Mesenchymal stem cell (in vitro differentiated cells and primary cell): ENCODE measurements around the gene SRGAP2B.
"Not testable (repeated sequence)": the region's sequence is repeated elsewhere in the genome, so short reads cannot be mapped to it uniquely, and the experiment has no call there.

Source experiments
- DNase-seq: peaks from one replicate; pipeline ENCODE4 v3.0.0-alpha.2; 2013
- H2AFZ ChIP-seq: one replicate; pipeline ENCODE4 v1.6.1; 2013; ENCODE audit warnings: low read depth, mild to moderate bottlenecking, control low read depth, inconsistent platforms, low read length, moderate library complexity
- H2AK5ac ChIP-seq: 2 replicates; pipeline ENCODE4 v1.6.1; 2013; ENCODE audit warnings: low read length, moderate library complexity, mild to moderate bottlenecking, inconsistent platforms; ENCODE audit not compliant: severe bottlenecking
- H2BK120ac ChIP-seq: one replicate; pipeline ENCODE4 v1.6.1; 2013; ENCODE audit warnings: low read depth, mild to moderate bottlenecking, inconsistent platforms, low read length, moderate library complexity
- H2BK12ac ChIP-seq, 2 experiments: one replicate each; pipeline ENCODE4 v1.6.1; 2013; ENCODE audit warnings: inconsistent platforms in 2 of 2, low read length in 2 of 2, mild to moderate bottlenecking in 2 of 2, moderate library complexity in 2 of 2, control low read depth in 1 of 2
- H2BK15ac ChIP-seq: one replicate; pipeline ENCODE4 v1.6.1; 2013; ENCODE audit warnings: mild to moderate bottlenecking, low read depth, inconsistent platforms; ENCODE audit not compliant: poor library complexity, severe bottlenecking
- H2BK5ac ChIP-seq: 2 replicates; pipeline ENCODE4 v1.6.1; 2013; ENCODE audit warnings: low read depth, mild to moderate bottlenecking, low read length, control low read depth, inconsistent platforms; ENCODE audit not compliant: poor library complexity, severe bottlenecking
- H3K14ac ChIP-seq, 2 experiments: one replicate each; pipeline ENCODE4 v1.6.1; 2013; ENCODE audit warnings: inconsistent platforms in 2 of 2, low read length in 2 of 2, control low read depth in 1 of 2, mild to moderate bottlenecking in 1 of 2, moderate library complexity in 1 of 2
- H3K18ac ChIP-seq, 2 experiments: one replicate each; pipeline ENCODE4 v1.6.1; 2013; ENCODE audit warnings: inconsistent platforms in 2 of 2, low read length in 2 of 2, control low read depth in 1 of 2, low read depth in 1 of 2, mild to moderate bottlenecking in 1 of 2
- H3K23ac ChIP-seq, 2 experiments: one replicate each; pipeline ENCODE4 v1.6.1; 2013; ENCODE audit warnings: inconsistent platforms in 2 of 2, low read length in 2 of 2, mild to moderate bottlenecking in 2 of 2, moderate library complexity in 2 of 2, control low read depth in 1 of 2
- H3K27ac ChIP-seq: 2 replicates; pipeline ENCODE4 v1.5.1; 2013; ENCODE audit warnings: mild to moderate bottlenecking, moderate library complexity, low read length, control low read depth, inconsistent platforms; ENCODE audit not compliant: poor library complexity, severe bottlenecking
- H3K27me3 ChIP-seq, 2 experiments: 2 replicates each; pipeline versions ENCODE4 v1.6.1 to v1.7.0; 2013; ENCODE audit warnings: low read length in 2 of 2, mild to moderate bottlenecking in 2 of 2, moderate library complexity in 2 of 2, control low read depth in 1 of 2, inconsistent platforms in 1 of 2; ENCODE audit not compliant: control insufficient read depth in 1 of 2, insufficient read depth in 1 of 2
- H3K36me3 ChIP-seq, 2 experiments: 2 replicates each; pipeline versions ENCODE4 v1.6.1 to v1.7.0; 2013; ENCODE audit warnings: low read length in 2 of 2, control low read depth in 1 of 2, inconsistent platforms in 1 of 2, low read depth in 1 of 2, mild to moderate bottlenecking in 1 of 2; ENCODE audit not compliant: insufficient read depth in 2 of 2, control insufficient read depth in 1 of 2
- H3K4ac ChIP-seq, 2 experiments: one replicate each; pipeline ENCODE4 v1.6.1; 2013; ENCODE audit warnings: inconsistent platforms in 2 of 2, low read length in 2 of 2, mild to moderate bottlenecking in 2 of 2, moderate library complexity in 2 of 2, control low read depth in 1 of 2, low read depth in 1 of 2
- H3K4me1 ChIP-seq: 2 replicates; pipeline ENCODE4 v1.6.1; 2013; ENCODE audit warnings: low read depth, low read length, control low read depth; ENCODE audit not compliant: control insufficient read depth, insufficient read depth
- H3K4me2 ChIP-seq: 2 replicates; pipeline ENCODE4 v1.6.1; 2013; ENCODE audit warnings: low read length, mild to moderate bottlenecking, inconsistent platforms; ENCODE audit not compliant: poor library complexity, severe bottlenecking
- H3K4me3 ChIP-seq, 2 experiments: 2 replicates each; pipeline versions ENCODE4 v1.5.1 to v1.7.0; 2013; ENCODE audit warnings: low read length in 2 of 2, mild to moderate bottlenecking in 2 of 2, control low read depth in 1 of 2, low read depth in 1 of 2; ENCODE audit not compliant: insufficient read depth in 1 of 2
- H3K79me1 ChIP-seq: replicated peaks from 2 replicates; pipeline ENCODE4 v1.6.1; 2013; ENCODE audit warnings: mild to moderate bottlenecking, control low read depth, low read length, inconsistent platforms; ENCODE audit not compliant: poor library complexity, severe bottlenecking
- H3K9ac ChIP-seq: 2 replicates; pipeline ENCODE4 v1.7.0; 2013; ENCODE audit warnings: mild to moderate bottlenecking, low read length, moderate library complexity
- H3K9me3 ChIP-seq: 2 replicates; pipeline ENCODE4 v1.7.0; 2013; ENCODE audit warnings: mild to moderate bottlenecking, low read length; ENCODE audit not compliant: control insufficient read depth
- H4K8ac ChIP-seq: one replicate; pipeline ENCODE4 v1.6.1; 2013; ENCODE audit warnings: inconsistent platforms, mild to moderate bottlenecking, low read length, moderate library complexity
- H4K91ac ChIP-seq: one replicate; pipeline ENCODE4 v1.6.1; 2013; ENCODE audit warnings: mild to moderate bottlenecking, low read length, inconsistent platforms
- WGBS: methylation state at CpG from one replicate; pipeline ENCODE4 v1.1.7; 2013; ENCODE audit warnings: mixed read lengths; 5-methylcytosine and 5-hydroxymethylcytosine counted together

SRGAP2B gene

DNA sequence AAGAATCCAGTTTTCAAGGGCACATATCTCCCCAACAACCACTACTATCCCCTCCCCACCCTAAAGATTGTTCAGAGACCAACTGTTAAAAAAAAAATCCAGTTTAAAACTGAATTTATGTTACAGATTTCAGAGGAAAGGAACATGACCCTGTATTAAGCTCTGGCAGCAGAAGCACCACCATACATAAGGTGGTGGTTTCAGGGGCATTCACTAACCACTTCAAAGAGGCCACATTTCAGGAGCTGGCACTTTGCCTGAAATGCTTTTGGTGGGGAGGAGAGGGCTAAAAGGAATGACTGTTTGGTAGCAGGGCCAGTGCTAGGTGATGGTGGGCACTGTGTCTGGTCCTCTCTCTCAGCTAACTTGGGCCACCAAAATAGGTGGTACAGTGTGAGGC lies 176.0 kb downstream of the SRGAP2B start:
- H2BK15ac ChIP-seq, H2AFZ ChIP-seq, H3K27me3 ChIP-seq, H3K27ac ChIP-seq, H3K4me2 ChIP-seq, H4K91ac ChIP-seq, H3K23ac ChIP-seq, H2BK5ac ChIP-seq, H2BK120ac ChIP-seq, H3K4ac ChIP-seq, H2BK12ac ChIP-seq, H3K36me3 ChIP-seq, H3K9me3 ChIP-seq, H3K79me1 ChIP-seq, H2AK5ac ChIP-seq, H3K18ac ChIP-seq, H3K14ac ChIP-seq, H3K4me3 ChIP-seq, H3K9ac ChIP-seq, H4K8ac ChIP-seq, DNase-seq, H3K4me1 ChIP-seq: not testable (repeated sequence)

DNA sequence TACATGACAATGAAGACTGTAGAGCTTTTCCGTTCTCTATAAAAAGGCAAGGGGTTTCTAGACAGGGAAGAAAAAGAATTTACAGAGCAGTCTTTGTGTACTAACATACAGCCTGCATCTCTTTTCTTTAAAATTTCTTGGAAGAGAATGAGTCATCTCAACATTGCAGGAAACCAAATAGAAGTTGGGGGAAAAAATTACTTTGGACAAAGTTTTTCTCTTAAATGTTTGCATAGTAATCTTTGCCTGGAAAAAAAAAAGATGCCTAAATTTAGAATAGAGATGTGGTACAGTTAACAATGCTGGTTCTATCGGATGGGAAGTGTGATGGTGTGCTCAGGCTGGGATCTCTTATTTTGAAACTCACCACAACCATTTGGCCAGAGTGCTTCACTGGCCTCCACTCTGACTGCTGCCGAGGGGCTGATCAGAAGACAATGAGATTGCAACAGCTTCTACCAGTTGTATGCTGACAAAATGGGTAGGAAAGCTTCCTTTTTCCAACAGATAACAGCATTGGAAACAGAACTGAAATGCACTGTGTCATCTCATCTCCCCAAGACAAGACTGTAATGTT lies 177.0 kb downstream of the SRGAP2B start:
- not testable (repeated sequence) for H3K4me1 ChIP-seq, H3K14ac ChIP-seq, H3K27me3 ChIP-seq, H3K9me3 ChIP-seq, H3K27ac ChIP-seq, H3K23ac ChIP-seq, H4K91ac ChIP-seq, H4K8ac ChIP-seq, H3K4me3 ChIP-seq, H2BK5ac ChIP-seq, DNase-seq, H3K36me3 ChIP-seq, H3K9ac ChIP-seq, H2BK15ac ChIP-seq, H3K4me2 ChIP-seq, H2BK120ac ChIP-seq, H3K79me1 ChIP-seq, H2AFZ ChIP-seq, H3K18ac ChIP-seq, H2BK12ac ChIP-seq, H3K4ac ChIP-seq, H2AK5ac ChIP-seq
- WGBS, result no CpG with 5 or more reads among the region's 3 CpGs

DNA sequence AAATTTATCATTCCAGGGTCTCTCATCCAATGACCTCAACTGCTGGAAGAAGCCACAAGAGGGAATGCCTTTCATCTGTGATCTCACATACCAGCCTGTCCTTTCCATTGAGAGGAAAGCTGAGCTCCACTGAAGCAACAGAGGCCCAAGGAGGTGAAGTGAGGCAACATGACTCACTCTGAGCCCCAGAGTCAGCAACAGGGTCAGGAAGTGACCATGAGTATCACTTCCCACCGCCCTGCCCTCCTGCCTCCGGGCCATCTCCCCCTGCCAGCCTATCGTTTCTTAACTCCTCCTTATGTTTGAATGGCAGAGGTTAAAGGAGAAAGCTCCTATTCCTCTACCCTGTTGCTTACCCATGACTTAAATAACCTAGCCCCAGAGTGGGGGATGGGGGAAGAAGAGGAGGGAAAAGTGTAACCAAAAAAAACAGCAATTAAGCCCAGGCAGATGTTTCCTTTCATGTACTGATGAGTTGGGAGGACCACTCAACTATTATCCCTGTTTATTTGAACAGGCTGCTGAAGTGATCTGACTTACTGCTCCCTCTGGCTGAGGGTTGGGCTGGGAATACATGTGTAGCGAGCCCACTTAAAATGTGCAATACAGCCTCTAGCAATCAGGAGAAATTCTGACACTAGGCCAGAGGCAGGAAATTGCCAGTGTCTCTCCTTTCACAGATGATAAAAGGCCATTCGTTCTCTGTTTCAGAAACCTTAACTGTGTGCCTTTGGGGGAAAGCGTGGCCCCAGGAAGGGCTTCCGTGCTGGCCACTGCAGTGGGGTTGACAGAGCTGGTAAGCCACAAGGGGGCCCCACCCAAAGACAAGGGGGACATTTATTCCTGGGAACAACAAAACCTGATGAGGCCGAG lies 177.7 kb downstream of the SRGAP2B start:
- H3K4me3 ChIP-seq, H2BK12ac ChIP-seq, DNase-seq, H3K9ac ChIP-seq, H3K4ac ChIP-seq, H3K4me2 ChIP-seq, H2AK5ac ChIP-seq, H3K23ac ChIP-seq, H4K8ac ChIP-seq, H3K18ac ChIP-seq, H3K79me1 ChIP-seq, H3K14ac ChIP-seq, H2BK120ac ChIP-seq, H3K4me1 ChIP-seq, H3K9me3 ChIP-seq, H2BK5ac ChIP-seq, H3K36me3 ChIP-seq, H3K27ac ChIP-seq, H4K91ac ChIP-seq, H2BK15ac ChIP-seq, H2AFZ ChIP-seq, H3K27me3 ChIP-seq: not testable (repeated sequence)
- WGBS, result no CpG with 5 or more reads among the region's 8 CpGs

DNA sequence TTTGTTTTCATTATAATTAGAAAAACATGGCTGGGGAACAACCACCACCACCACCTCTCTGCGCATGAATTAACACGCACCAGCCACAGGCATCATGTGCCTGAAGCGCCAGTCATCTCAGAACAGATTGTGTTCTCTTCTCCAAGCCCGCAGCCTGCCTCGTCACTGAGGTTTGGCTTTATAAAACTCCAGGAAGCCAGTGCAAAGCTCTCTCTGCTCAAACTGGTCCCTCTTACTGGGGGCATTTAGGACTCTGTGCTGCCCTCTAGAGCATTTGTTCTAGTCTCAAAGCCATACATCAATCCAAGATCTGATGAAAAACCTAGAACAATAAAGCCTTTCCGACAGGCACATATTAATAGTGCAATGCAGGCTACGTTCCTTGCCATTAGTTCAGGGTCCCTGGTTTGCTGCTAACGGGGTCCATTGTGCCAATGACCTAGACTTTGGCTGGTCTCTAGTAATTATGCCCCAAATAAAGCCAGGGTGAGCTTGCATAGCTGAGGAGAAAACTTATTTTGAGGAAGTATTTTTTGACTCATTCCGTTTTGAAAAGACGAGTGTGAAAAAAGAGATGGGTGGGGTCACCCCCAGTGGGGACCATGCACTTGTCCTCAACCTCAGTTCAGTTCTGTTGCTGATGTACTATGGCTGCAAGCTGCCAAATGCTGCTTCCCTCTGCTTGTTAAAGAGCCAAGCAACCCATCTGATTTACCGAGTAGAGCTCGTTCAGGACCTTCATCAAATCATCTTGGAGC lies 181.0 kb downstream of the SRGAP2B start:
- H3K18ac ChIP-seq, H3K9me3 ChIP-seq, H3K36me3 ChIP-seq, H3K27me3 ChIP-seq, H2BK15ac ChIP-seq, H2BK12ac ChIP-seq, H3K23ac ChIP-seq, H3K4me1 ChIP-seq, H2AFZ ChIP-seq, H3K27ac ChIP-seq, H3K79me1 ChIP-seq, H3K9ac ChIP-seq, H4K91ac ChIP-seq, H2BK5ac ChIP-seq, H3K4ac ChIP-seq, H3K14ac ChIP-seq, H2AK5ac ChIP-seq, DNase-seq, H3K4me3 ChIP-seq, H4K8ac ChIP-seq, H2BK120ac ChIP-seq, H3K4me2 ChIP-seq: not testable (repeated sequence)
- no CpG with 5 or more reads among the region's 12 CpGs for WGBS
